K562 (cell line): ENCODE data around the gene EPB41L2. TPM values are rescaled to one million over a fixed set of nuclear protein-coding genes. Genes with fewer than 3 reads are reported as not detected.

Source experiments
- ATAC-seq: fragments of 200-7000 bp; cut with Tn5 transposase; 3 replicates; pipeline ENCODE4 v1.9.1; 2020; ENCODE audit warnings: moderate library complexity
- BruUV-seq: library from RNA; stranded (reverse); fragments of 400-500 nt; replicated peaks from 2 replicates; lab custom pipeline; 2021; lab: Mats Ljungman, UMichigan
- CTCF ChIA-PET: fragments of 300-600 bp; formaldehyde crosslinking; extraction: SDS; loops from one replicate; lab custom pipeline; 2021; ENCODE audit warnings: low intra/inter-chr PET ratio; lab: Yijun Ruan, JAX
- POLR2A ChIA-PET: fragments of 300-600, 350-650 bp; sonication (Branson Sonifier 250); formaldehyde crosslinking; extraction: SDS; loops from one replicate; lab custom pipeline; 2021; ENCODE audit warnings: antibody characterized with exemption, inconsistent platforms; lab: Yijun Ruan, JAX
- DNase-seq, 4 experiments: peaks; one replicate each; pipeline versions ENCODE4 v3.0.0 to v3.0.0-alpha.2; 2011 to 2018; ENCODE audit warnings: low spot score in 3 of 4, mixed read lengths in 3 of 4; ENCODE audit errors: extremely low read depth in 1 of 4
- FAIRE-seq: peaks from 2 replicates; lab custom pipeline; 2011; peaks lifted over from hg19 to GRCh38; lab: Jason Lieb, UNC
- H2AFZ ChIP-seq: 2 replicates; pipeline ENCODE4 v1.6.0; 2011; ENCODE audit warnings: low read depth, low read length, control low read depth, inconsistent platforms
- H3K27ac ChIP-seq: fragments of 200-600 bp; 3 replicates; pipeline ENCODE4 v1.8.0; 2011; ENCODE audit warnings: low read depth, mild to moderate bottlenecking, control low read depth, inconsistent platforms, low read length, moderate library complexity, mixed read lengths; ENCODE audit errors: extremely low read depth
- H3K27me3 ChIP-seq, 2 experiments: fragments of 300-600 bp in 1 of 2; 2 replicates in 1 of 2; 3 replicates in 1 of 2; pipeline versions ENCODE4 v1.6.0 to v1.8.0; 2011; ENCODE audit warnings: inconsistent platforms in 2 of 2, low read length in 2 of 2, mild to moderate bottlenecking in 1 of 2, mixed read lengths in 1 of 2, moderate library complexity in 1 of 2; ENCODE audit not compliant: control insufficient read depth in 2 of 2, insufficient read depth in 2 of 2
- H3K36me3 ChIP-seq: fragments of 300-600 bp; 3 replicates; pipeline ENCODE4 v1.8.0; 2011; ENCODE audit warnings: mild to moderate bottlenecking, low read length, inconsistent platforms; ENCODE audit not compliant: control insufficient read depth, insufficient read depth
- H3K4me1 ChIP-seq, 2 experiments: fragments of 200-600 bp in 1 of 2; replicated peaks in 1 of 2; 2 replicates in 1 of 2; 3 replicates in 1 of 2; pipeline versions ENCODE4 v1.5.1 to v1.8.0; 2011; ENCODE audit warnings: inconsistent platforms in 2 of 2, low read length in 2 of 2, mild to moderate bottlenecking in 1 of 2, mixed read lengths in 1 of 2, moderate library complexity in 1 of 2; ENCODE audit not compliant: control insufficient read depth in 2 of 2, insufficient read depth in 2 of 2
- H3K4me2 ChIP-seq: 2 replicates; pipeline ENCODE4 v1.6.1; 2011; ENCODE audit warnings: low read length, control low read depth, inconsistent platforms, mixed read lengths; ENCODE audit not compliant: insufficient read depth
- H3K4me3 ChIP-seq: fragments of 200-600 bp; sonication (generic), shearing (Covaris generic); 2 replicates; pipeline ENCODE4 v1.5.1; 2016; ENCODE audit warnings: control low read depth, inconsistent platforms
- H3K79me2 ChIP-seq: fragments of 200-600 bp; 3 replicates; pipeline ENCODE4 v1.8.0; 2011; ENCODE audit warnings: low read length, inconsistent platforms; ENCODE audit not compliant: control insufficient read depth, insufficient read depth
- H3K9ac ChIP-seq, 2 experiments: 2 replicates each; pipeline versions ENCODE4 v1.6.0 to v1.6.1; 2011; ENCODE audit warnings: low read depth in 2 of 2, low read length in 2 of 2, control low read depth in 1 of 2, inconsistent platforms in 1 of 2, mild to moderate bottlenecking in 1 of 2, mixed read lengths in 1 of 2; ENCODE audit not compliant: insufficient read depth in 1 of 2
- H3K9me1 ChIP-seq: one replicate; pipeline ENCODE4 v1.6.0; 2011; ENCODE audit warnings: inconsistent platforms, mild to moderate bottlenecking, low read length, moderate library complexity; ENCODE audit not compliant: control insufficient read depth, insufficient read depth
- H3K9me3 ChIP-seq: replicated peaks from 2 replicates; pipeline ENCODE4 v1.5.1; 2011; ENCODE audit warnings: low read depth, low read length, inconsistent platforms; ENCODE audit not compliant: control insufficient read depth, insufficient read depth
- H4K20me1 ChIP-seq: replicated peaks from 2 replicates; pipeline ENCODE4 v1.6.1; 2011; ENCODE audit warnings: low read length, inconsistent platforms, mixed read lengths; ENCODE audit not compliant: control insufficient read depth, insufficient read depth
- CEBPZ ChIP-seq: fragments of 150-350 bp; IDR thresholded peaks from 2 replicates; pipeline ENCODE4 v1.6.1; 2014; ENCODE audit warnings: low read depth, mild to moderate bottlenecking, low read length, borderline replicate concordance
- HNRNPLL ChIP-seq: fragments of 200-400 bp; formaldehyde crosslinking; IDR thresholded peaks from 2 replicates; pipeline ENCODE4 v1.6.1; 2017; ENCODE audit warnings: low read length, low read depth, mild to moderate bottlenecking; ENCODE audit not compliant: poor library complexity, severe bottlenecking
- NONO ChIP-seq, 2 experiments: fragments of 200-400 bp in 1 of 2; fragments of 450-650 bp in 1 of 2; formaldehyde crosslinking in 1 of 2; IDR thresholded peaks; 2 replicates each; pipeline ENCODE4 v1.6.1; 2017; ENCODE audit warnings: low read depth in 2 of 2, mild to moderate bottlenecking in 2 of 2, moderate library complexity in 2 of 2, low read length in 1 of 2
- RFX1 ChIP-seq: fragments of 450-650 bp; IDR thresholded peaks from 2 replicates; pipeline ENCODE4 v1.6.1; 2016; ENCODE audit warnings: mild to moderate bottlenecking, moderate library complexity
- SRSF3 ChIP-seq: fragments of 200-400 bp; formaldehyde crosslinking; IDR thresholded peaks from 2 replicates; pipeline ENCODE4 v1.6.1; 2016; ENCODE audit warnings: mild to moderate bottlenecking, low read length, moderate library complexity; ENCODE audit not compliant: insufficient read depth
- TCF7 ChIP-seq: sonication (generic); IDR thresholded peaks from 2 replicates; pipeline ENCODE4 v1.6.1; 2016; ENCODE audit warnings: antibody characterized with exemption, borderline replicate concordance
- TFAM ChIP-seq: fragments of 250-450 bp; sonication (Bioruptor Pico); conservative IDR thresholded peaks from 2 replicates; pipeline ENCODE4 v1.5.0; 2021; ENCODE audit warnings: mild to moderate bottlenecking, moderate library complexity
- ZNF395 ChIP-seq: fragments of 200-800 bp; sonication (Bioruptor generic); IDR thresholded peaks from 2 replicates; pipeline ENCODE4 v1.6.1; 2017; ENCODE audit warnings: missing genetic modification characterization, missing compliant biosample characterization
- ZNF449 ChIP-seq: fragments of 250-450 bp; sonication (Bioruptor Pico); IDR thresholded peaks from 2 replicates; pipeline ENCODE4 v1.8.0; 2022; ENCODE audit warnings: moderate library complexity, mild to moderate bottlenecking, inconsistent platforms
- WGBS: fragments of 100-300 bp; shearing (Covaris generic); methylation state at CpG from one replicate; pipeline ENCODE4 v1.1.6; 2016; ENCODE audit warnings: low coverage, mixed read lengths; ENCODE audit not compliant: insufficient coverage; ENCODE audit errors: missing lambda C conversion rate; 5-methylcytosine and 5-hydroxymethylcytosine counted together
- in situ Hi-C: fragments of 300-500 bp; cut with MboI; formaldehyde crosslinking; loops from 4 replicates; pipeline ENCODE4 v1.15.0; 2018; ENCODE audit warnings: inconsistent platforms, mixed read lengths
- intact Hi-C: fragments of 100-400 bp; cut with micrococcal nuclease; formaldehyde crosslinking; loops from 2 replicates; pipeline ENCODE4 v1.14.2; 2022
- polyA plus RNA-seq, 8 experiments: library from polyadenylated mRNA; depleted of rRNA in 4 of 8; stranded (reverse) in 5 of 8; unstranded in 3 of 8; fragments of >200 nt; fragmentation: Nextera tagmentation in 2 of 8; fragmentation: Illumina TruSeq in 1 of 8; extraction: Ambion mirVana in 2 of 8; extraction: Trizol in 1 of 8; gene quantifications; 2 replicates each; pipeline versions ENCODE4 v1.2.1 to v1.2.3, GENCODE V29; 2011 to 2014; ENCODE audit warnings: inconsistent platforms in 1 of 8, missing spikeins in 1 of 8
- total RNA-seq, 7 experiments: library from RNA; depleted of rRNA in 6 of 7; stranded (reverse); fragments of >200 nt in 6 of 7; fragmentation: Illumina TruSeq in 2 of 7; extraction: Trizol in 2 of 7; gene quantifications; 2 replicates each; pipeline versions ENCODE4 v1.2.1 to v1.2.3, GENCODE V29; 2011 to 2021; ENCODE audit warnings: low replicate concordance in 1 of 7

Gene EPB41L2
- total and polyA plus RNA-seq, 9 of the 15 experiments (the other 6 are each of a cell fraction or from before 2014, with no cell fraction given): 5.1 to 53.6 (median 25.0) TPM

GRCh38 chr6:130903007-130903406 is 160.0 kb downstream of the EPB41L2 start:
- Histone ChIP-seq H4K20me1 (no peaks in the 10 kb centered on the region), H3K36me3 (no peaks in the 10 kb centered on the region), H3K27ac (no peak overlapping the region), H3K27me3 (no peaks in the 10 kb centered on the region), H3K4me1 (no peaks in the 10 kb centered on the region), H2AFZ (no peak overlapping the region), H3K79me2 (no peaks in the 10 kb centered on the region), H3K9me3 (no peaks in the 10 kb centered on the region), H3K9me1 (no peaks in the 10 kb centered on the region), H3K4me2 (no peak overlapping the region), H3K9ac (no peak overlapping the region), H3K4me3 (no peak overlapping the region)
- intact Hi-C loops (no loop called here), in situ Hi-C loops (no loop called here)
- DNase-seq: no peak
- no TSS peak for BruUV-seq
- WGBS: 20% methylated on average over 1 of the region's 1 CpG
- FAIRE-seq: no peak
- no peak for ATAC-seq
- TF ChIP-seq ZNF395 (CRISPR knock-in tag) (no peak), CEBPZ (no peak), ZNF449 (CRISPR knock-in tag) (no peak), TCF7 (no peak), SRSF3 (no peak), RFX1 (no peak), HNRNPLL (no peak), TFAM (CRISPR knock-in tag) (no peak), NONO (IDR thresholded peaks at IDR 0.05; ENCODE audit: low read depth in 2 of 2, low read length in 1 of 2) (no peak)
- ChIA-PET CTCF (no interaction called here), POLR2A (interaction anchor here (0.5 to 0.7 kb wide), 2 partner anchors 65 to 101 kb away, joined by 3 read pairs; no protein-coding TSS in a partner anchor)
